Activated CD8-positive, alpha-beta memory T cell treated with anti-CD3 and anti-CD28 coated beads, Interleukin-2, amount 50 U/mL, for 48 hours (primary cell): ENCODE data around the gene SLC18A2.
"Not testable (repeated sequence)": the region's sequence is repeated elsewhere in the genome, so short reads cannot be mapped to it uniquely, and the experiment has no call there.

Source experiments
- DNase-seq: peaks from one replicate; pipeline ENCODE4 v3.0.0-alpha.2; 2020

The SLC18A2 gene

DNA sequence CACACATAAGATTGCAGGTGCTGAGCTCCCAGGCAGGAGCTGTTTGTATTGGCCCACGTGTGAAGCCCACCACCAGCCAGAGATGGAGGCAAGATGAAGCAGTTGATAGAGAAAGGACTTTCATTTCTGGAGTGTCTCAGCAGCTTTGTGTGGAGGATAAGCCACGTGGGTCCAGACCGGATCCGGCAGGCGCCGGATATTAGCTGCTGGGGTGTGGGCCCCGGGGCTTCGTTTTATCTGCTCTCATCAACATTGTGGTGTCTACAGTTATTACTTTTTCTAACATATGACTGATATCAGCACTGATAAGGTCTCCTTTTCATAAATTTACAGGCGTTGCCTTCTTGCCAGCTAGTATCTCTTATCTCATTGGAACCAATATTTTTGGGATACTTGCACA is 25.5 kb downstream of the SLC18A2 start:
- no peak for DNase-seq

DNA sequence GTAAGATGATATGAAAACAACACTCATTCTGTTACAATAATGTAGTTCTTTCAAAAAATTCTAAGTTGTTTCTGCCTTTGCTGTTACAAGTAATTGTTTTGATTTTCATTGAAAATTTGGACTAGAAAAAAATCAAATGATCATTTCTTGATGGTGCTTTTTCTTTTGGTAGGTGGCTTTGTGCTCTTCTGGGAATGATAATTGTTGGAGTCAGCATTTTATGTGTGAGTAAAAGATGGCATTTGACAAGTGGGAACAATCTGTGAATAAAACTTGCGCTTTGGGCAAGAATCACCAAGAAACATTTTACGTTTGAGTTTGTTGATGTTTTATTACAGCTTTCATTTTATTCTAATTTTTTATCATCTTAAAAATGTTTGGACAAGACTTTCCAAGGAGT is 25.9 kb downstream of the SLC18A2 start:
- DNase-seq = no peak

DNA sequence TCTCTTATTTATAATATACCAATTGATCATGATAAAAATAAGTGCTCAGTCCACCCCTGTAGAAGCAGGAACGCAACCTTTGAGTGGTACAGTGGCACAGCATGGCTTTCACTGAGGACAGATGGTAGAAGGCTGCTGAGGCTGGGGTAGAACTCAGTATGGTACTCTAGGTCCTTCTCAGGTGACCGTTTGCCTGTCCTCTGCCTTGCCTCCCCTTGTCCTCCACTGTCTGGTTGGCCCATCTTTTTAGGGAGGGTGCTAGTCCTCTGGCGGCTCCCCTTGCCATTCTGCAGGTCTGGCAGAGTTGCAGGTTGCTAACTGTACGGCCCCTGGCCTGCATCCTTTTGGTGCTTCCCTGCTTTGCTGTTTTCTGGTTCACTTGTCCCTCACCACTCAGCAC is 27.3 kb downstream of the SLC18A2 start:
- no peak for DNase-seq

DNA sequence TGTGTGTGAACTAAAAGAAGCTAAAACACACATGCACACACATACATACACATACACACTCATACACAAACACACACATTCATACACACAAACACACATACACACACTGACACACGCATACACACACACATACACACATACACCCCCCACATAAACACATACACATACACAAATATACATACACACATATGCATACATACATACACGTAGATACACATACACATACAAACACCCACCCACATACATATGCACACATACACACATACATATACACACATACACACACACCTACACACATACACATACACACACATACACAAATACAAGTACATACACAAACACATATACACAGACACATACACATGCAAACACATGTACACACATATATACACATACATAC is 28.0 kb downstream of the SLC18A2 start:
- no peak for DNase-seq

DNA sequence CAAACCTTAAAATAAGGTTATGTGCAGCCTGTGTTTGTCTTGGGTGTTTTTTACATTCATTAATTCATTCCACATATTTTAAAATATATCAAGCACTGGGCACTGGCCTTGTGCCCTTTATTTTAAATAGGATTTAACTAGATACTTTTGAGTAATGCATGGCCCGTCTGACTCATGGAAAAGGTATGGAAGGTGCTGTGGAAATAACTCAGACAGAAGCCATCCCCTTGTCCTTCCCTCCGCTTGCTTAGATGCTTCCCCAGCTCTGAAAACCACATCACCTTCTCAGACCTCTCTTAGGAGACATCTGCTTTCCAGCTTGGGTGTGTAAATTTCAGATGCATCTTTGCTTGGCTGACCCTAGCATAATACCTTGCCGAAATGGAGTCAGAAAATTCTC is 30.5 kb downstream of the SLC18A2 start:
- DNase-seq = no peak

DNA sequence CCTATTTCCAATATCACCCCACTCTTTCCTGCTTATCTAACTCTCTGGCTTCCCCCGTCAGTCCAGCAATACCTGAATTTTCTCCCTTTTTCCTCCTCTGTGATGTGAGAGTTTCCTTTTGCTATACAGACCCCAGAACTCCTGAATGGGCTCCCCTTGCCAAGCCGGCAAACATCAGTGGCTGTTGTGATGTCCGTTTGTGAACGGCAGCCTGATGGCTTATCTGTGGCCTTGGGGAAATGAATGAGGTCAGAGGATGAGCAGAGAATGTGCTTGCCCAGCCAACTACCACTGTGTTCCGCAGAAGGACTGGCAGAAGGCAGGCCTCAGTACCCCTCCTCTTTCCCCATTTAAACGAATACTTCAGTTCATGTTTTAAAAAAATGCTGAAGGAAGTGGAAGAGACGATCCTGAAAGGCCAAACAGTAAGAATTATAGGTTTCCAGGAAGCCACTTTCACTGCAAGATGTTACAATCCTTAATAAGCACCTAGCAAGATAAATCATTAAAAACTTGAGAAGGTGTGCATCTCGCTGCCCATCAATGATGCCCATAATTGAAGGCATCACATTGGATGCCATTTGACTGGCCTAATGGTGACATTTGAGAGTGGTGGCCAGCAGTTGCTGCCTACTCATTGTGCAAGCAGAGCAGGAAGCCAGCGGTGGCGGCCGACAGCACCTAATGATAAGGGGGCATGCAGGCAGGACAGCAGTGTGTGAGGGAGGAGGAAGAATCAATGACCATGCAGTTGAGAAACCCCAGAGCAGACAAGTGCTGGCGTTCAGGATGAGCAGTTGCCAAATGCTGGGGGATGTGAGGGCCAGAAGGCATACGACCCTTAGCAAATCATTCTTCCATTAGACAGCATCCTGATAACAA is 31.5 kb downstream of the SLC18A2 start:
- DNase-seq = no peak

DNA sequence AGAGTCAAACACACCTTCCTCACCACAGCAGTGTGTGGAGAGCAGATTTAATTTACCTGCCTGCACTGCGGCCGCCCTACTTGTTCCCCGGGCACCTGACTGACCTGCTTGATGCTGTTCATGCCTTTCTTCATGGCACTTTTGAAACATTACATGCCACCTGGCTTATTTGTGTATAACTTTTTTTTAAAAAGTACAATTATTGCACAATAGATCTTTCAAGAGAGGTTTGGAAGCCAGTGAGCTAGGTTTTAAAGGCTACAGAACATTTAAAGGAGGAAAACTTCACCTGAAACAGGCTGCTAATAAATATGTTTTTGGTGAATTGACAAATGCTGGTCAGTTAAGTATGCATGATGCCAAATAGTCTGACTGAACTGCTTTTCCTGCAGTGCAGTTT is 33.1 kb downstream of the SLC18A2 start:
- no peak for DNase-seq

DNA sequence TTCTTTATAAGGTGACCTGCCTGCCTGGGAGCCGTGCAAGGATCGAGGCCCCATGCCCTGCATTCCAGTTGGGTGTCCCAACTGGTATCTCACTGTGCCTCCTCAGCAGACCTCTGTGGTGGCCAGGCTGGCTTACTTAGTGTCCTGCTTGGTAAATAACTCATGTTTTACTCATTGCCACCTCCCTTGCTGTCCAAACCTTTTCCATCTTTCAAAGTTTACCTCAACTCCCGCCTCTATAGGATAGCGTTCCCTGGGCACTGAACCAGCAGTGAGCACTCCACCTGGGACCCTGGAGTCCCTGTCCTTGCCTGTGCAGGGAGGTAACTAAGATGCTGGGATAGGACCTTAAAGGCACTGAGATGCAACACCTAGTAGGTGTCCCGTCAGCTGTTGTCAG is 33.6 kb downstream of the SLC18A2 start:
- no peak for DNase-seq

DNA sequence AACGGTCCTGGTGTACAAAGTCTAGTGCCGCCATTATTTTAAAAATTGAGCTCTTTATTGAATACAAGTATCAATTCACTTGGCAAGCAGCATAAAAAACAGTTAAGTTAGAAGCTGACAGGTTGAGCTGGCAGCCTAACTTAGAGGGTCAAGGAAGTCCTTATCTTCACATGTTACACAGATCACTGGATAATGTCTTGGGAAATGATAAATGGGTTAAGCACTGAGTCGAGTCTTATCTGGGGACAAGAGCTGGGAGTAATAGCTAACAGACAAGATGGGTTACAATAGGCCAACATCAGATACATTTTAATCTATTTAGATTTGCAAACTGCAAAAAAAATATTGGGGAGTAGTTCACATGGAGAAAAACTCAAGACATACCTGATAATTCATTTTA is 34.2 kb downstream of the SLC18A2 start:
- DNase-seq = no peak

DNA sequence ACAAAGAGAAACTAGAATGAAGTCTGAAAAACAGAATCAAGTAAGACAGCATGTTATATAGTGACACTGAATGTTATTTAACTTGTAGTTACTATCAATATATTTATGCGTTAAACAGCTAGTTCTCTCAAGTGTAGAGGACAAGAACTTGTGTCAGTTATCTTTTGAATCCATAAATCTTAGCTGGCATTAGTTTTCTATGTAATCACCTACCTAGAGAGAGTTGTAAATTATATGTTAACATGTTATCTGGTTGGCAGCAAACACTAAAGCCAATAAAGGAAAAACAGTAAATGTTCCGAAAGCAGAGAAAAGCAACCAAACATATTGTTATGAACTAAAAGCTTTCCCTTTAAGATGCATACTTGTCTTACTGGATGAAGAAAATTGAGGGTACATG is 36.8 kb downstream of the SLC18A2 start:
- DNase-seq = no peak

DNA sequence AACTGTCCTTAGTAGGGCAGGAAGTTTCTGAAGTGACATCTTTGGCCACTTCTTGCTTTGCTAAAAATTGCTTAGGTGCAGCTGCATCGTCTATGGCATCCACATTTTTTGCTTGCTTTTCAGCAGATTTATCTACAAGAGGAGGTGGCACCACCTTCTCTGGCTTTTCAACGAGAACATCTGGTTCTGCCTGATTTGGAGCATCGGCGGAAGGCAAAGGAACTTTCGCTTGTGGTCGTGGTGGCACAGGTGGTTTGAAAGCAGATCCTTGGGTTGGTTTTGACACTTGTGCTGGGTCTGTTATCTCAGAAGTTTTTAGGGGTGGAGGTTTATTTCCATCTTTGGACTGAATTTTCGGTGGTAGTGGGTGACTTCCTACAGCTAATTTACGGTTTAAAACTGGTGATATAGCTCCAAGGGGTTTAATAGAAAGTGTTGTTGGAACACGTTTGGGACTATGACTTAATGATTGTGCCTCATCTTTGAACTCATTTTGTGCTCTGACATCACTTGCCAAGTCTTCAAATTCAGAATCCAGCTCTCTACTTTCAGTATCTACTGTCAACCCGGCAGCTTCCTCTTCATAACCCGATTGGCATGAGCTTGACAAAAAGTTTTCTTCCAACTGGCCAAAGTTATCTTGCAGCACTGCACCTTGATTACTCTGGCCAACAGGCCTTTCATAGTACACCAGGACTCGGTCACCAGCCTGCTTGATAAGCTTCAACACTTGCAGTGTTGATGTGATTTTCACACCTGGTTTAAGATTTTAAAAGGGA is 44.0 kb downstream of the SLC18A2 start:
- DNase-seq = no peak

DNA sequence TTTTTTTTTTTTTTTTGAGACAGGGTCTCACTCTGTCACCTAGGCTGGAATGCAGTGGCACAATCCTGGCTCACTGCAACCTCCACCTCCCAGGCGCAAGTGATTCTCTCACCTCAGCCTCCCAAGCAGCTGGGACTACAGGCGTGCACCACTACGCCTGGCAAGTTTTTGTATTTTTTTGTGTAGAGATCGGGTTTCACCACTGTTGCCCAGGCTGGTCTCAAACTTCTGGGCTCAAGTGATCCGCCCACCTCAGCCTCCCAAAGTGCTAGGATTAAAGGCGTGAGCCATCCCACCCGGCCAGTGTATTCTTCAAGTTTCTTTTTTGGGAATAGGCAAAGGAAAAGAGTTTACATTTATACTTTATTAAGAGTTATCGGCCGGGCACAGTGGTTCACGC is 50.0 kb downstream of the SLC18A2 start:
- not testable (repeated sequence) for DNase-seq

DNA sequence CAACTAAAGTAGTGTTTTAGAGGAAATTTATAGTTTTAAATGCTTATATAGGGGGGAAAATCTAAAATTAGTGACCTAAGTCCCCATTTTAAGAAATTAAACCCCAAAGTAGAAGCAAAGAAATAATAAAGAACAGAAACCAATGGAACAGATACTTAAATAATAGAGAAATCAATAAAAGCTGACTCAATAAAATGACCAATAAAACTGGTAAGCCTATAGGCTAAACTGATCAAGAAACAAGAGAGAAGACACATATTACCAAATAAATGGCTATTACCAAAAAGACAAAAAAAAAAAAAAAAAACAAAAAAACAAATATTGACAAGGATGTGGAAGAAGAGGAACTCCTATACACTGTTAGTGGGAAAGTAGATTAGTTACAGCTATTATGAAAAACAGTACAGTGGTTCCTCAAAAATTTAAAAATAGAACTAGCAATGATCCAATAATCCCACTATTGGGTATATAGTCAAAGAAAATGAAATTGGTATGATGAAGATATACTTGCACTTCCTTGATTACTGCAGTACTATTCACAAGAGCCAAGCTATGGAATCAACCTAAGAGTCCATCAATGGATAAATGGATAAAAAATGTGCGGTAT is 53.2 kb downstream of the SLC18A2 start:
- DNase-seq = no peak

DNA sequence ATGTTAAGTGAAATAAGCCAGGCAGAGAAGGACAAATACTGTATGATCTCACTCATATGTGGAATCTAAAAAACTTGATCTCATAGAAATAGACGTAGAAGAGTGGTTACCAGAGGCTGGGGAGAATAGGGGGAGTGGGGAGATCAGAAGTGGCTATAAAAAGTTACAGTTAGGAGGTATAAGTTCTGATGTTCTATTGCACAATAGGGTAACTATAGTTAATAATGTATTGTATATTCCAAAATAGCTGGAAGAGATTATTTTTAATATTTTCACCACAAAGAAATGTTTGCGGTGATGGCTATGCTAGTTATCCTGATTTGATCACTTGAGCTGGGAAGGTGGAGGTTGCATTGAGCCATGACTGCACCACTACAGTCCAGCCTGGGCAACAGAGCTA is 53.8 kb downstream of the SLC18A2 start:
- no peak for DNase-seq

DNA sequence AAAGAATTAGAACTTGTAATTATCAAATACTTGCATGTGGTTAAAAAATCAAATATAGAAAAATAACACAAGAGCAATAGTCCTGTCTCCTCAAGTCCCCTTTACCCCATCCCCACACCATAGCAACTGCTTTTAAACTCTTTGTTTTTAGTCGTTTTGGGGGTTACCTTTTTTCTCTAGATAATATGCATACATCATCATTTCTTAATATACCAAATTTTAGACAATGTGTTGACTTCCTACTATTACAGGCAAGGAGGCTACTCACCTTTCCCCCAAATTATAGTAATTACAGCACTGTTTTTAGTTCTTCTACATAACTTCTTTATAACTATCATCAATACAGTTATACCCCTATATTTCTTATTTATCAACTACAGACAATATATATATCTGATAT is 57.3 kb downstream of the SLC18A2 start:
- DNase-seq = no peak

DNA sequence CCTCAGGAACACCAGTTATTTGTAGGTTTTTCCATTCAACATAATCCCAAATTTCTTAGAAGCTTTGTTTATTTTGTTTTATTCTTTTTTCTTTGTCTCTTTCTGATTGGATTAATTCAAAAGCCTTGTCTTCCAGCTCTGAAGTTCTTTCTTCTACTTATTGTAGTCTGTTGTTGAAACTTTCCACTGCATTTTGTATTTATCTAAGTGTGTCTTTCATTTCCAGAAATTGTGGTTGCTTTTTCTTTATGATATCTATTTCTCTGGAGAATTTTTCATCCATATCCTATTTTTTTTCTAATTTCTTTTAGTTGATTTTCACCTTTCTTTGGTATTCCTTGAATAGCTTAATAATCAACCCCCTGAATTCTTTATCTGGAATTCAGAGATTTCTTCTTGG is 58.5 kb downstream of the SLC18A2 start:
- DNase-seq = no peak

DNA sequence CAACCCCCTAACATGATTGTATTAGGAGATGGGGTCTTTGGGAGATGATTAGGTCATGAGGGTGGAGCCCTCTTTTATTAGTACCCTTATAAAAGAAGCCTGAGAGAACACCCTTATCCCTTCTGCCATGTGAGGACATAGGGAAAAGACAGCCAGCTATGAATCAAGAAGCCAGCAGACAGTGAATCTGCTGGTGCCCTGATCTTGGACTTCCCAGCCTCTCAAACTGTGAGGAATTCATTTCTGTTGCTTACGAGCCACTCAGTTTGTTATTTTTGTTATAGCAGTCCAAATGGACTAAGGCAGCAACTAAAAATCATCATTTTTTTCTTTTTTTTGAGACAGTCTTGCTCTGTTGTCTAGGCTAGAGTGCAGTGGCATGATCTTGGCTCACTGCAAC is 59.8 kb downstream of the SLC18A2 start:
- no peak for DNase-seq

DNA sequence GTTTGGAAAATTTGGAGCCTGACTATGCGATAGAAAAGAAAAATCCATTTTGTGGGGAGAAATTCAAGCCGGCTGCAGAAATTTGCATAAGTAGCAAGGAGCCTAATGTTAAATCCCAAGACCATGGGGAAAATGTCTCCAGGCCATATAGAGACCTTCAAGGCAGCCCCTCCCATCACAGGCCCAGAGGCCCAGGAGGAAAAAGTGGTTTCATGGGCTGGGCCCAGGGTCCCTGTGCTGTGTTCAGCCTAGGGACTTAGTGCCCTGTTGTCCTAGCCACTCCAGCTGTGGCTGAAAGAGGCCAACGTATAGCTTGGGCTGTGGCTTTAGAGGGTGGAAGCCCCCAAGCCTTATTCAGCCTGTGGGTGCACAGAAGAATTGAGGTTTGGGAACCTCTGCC is 62.5 kb downstream of the SLC18A2 start:
- DNase-seq = not testable (repeated sequence)

DNA sequence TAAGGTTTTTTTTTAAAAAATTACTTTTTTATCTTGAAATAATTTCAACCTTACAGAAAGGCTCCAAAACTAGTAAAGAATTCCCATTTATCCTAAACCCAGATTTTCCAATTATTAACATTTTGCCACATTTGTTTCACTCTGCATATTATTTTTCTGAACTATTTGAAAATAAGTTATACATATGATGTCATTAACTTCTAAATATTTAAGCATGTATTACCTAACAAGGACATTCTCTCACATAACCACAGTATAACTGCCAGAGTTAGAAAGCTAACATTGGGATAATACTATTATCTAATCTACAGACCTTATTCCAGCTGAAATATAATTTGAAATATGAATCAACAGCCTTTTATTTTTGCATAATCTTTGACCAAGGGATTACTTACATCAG is 65.8 kb downstream of the SLC18A2 start:
- DNase-seq = no peak

DNA sequence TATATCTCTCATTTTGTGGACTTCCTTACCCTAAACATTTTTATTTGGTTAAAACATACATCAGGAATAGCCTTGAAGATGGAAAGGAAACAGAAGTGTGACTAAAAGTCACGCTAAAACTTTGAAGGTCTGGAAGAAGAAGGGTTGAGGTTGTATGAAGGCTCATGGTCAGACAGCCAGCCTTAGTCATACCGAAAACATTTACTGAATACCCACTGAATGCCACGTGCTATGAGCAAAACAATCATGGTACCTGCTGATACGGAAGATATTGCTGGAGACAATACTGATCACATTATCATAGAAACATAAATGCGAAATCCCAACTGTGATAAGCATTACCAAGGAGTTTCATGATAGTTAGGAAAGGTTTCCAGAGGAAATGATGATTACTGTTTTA is 70.3 kb downstream of the SLC18A2 start:
- DNase-seq = no peak

DNA sequence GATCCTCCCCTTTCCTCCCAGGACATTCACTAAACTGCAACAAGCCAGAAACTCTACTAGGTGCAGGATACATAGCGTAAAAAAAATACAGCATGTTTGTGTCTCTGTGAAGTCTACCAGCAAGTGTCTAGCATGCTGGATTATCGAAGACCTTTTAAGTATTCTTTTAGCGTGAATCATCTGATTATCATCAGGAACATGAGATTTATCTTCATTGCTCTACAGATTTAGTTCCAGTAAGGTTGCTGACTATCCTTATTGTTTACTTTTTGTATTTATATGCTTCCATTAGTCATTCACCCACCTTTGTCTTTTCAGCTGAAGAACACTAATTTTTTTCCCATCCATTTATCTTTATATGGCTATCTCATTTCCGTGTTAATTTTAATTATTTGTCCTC is 71.5 kb downstream of the SLC18A2 start:
- no peak for DNase-seq

DNA sequence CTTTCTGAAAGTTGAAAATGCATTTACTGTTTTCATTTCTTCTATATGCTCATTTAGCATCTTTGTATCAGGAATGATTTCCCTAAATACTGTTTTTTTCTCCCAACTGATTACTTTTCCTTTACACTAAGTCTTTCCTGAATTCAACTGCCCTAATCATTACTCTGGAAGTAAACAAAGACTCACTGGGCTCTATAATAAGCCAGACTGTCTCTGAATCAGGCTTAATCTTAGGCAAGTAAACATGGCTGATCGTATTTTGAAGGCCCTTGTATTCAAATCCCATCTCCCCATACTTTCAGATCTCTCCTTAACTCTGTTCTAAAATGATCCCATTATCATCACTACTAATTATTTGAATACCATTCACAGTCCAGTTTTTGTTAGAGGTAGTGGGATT is 72.7 kb downstream of the SLC18A2 start:
- no peak for DNase-seq

DNA sequence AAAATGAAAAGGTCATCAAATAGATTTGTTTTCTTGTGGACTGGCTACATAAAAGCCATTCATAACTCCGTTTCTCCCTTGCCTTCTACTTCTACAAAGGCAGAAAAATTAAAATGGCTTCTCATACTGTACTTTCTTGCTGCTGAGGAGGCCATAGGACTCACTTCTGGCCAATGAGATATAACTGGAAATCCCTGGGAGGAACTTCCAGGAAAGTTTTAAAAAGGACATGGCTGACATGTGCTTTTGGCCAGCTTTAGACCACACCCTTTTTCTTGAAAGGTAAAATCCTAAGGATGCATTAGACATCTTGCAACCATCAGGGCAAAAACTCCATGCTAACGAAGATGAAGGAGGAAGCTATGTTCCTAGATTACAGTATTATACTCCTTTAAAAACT is 75.8 kb downstream of the SLC18A2 start:
- DNase-seq = no peak

DNA sequence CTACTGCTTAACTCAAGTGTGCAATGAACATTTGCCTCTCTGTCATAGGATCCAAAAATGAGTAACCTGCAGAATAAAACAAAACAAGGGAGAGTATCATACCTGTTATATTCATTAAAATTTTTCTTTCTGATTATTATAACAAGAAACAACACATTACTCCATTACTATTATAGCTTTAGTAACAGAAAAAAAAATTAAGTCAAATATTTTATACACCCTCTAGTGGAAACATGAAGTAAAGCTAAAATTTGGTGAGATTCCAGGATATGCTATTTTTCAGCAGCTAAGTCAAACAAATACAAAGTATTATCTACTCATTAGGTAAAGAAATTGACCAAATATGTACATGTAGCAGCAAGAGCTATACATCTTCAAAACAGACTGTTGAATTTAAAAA is 78.0 kb downstream of the SLC18A2 start:
- no peak for DNase-seq
